Heart left ventricle (tissue), 16 donors: ENCODE results near the gene SPEG. TPM values are rescaled to one million over a fixed set of nuclear protein-coding genes. Genes with fewer than 3 reads are reported as not detected.

Experiments used
- ATAC-seq, 4 donors: fragments of 200-7000 bp; cut with Tn5 transposase; one replicate each; pipeline ENCODE4 v1.9.1; 2020 to 2022; ENCODE audit warnings: moderate library complexity in 4 of 4, mild to moderate bottlenecking in 3 of 4, moderate number of reproducible peaks in 1 of 4
- DNase-seq, 5 donors: peaks; one replicate each; pipeline ENCODE4 v3.0.0-alpha.2; 2020
- H3K27ac ChIP-seq, 12 donors: fragments of 200-600 bp; sonication (generic) in 4 of 12; one replicate each; pipeline versions ENCODE4 v1.5.0 to v1.8.0; 2016 to 2022; ENCODE audit warnings: mild to moderate bottlenecking in 2 of 12
- H3K27me3 ChIP-seq, 9 donors: fragments of 200-600 bp; sonication (generic) in 2 of 9; one replicate each; pipeline versions ENCODE4 v1.5.1 to v1.8.0; 2016 to 2022; ENCODE audit warnings: mild to moderate bottlenecking in 3 of 9
- H3K36me3 ChIP-seq, 9 donors: fragments of 200-600 bp; sonication (generic) in 2 of 9; one replicate each; pipeline versions ENCODE4 v1.5.0 to v1.8.0; 2018 to 2022; ENCODE audit warnings: mild to moderate bottlenecking in 2 of 9
- H3K4me1 ChIP-seq, 12 donors: fragments of 200-600 bp; sonication (generic) in 4 of 12; one replicate each; pipeline versions ENCODE4 v1.5.0 to v1.8.0; 2016 to 2022; ENCODE audit warnings: mild to moderate bottlenecking in 3 of 12
- H3K4me3 ChIP-seq, 12 donors: fragments of 200-600 bp; sonication (generic) in 4 of 12; one replicate each; pipeline versions ENCODE4 v1.5.0 to v1.8.0; 2017 to 2022; ENCODE audit warnings: mild to moderate bottlenecking in 9 of 12, moderate library complexity in 4 of 12
- H3K9me3 ChIP-seq, 12 donors: fragments of 200-600 bp; sonication (generic) in 4 of 12; one replicate each; pipeline versions ENCODE4 v1.5.0 to v1.8.0; 2016 to 2022; ENCODE audit warnings: mild to moderate bottlenecking in 1 of 12
- POLR2A ChIP-seq, 2 donors: fragments of 450-650 bp; IDR thresholded peaks; one replicate each; pipeline ENCODE4 v1.6.1; 2017; ENCODE audit warnings: antibody characterized with exemption in 2 of 2, mild to moderate bottlenecking in 2 of 2, moderate library complexity in 2 of 2
- WGBS, 4 donors: extraction: QIAGEN DNeasy Blood & Tissue Kit in 2 of 4; methylation state at CpG; one replicate each; pipeline versions ENCODE4 v1.1.5 to v1.1.7; 2013 to 2018; 5-methylcytosine and 5-hydroxymethylcytosine counted together
- intact Hi-C, 10 donors: fragments of 100-400 bp; cut with DNase I; formaldehyde crosslinking; loops; one replicate each; pipeline versions ENCODE4 v1.11.1 to v1.14.2; 2022
- polyA plus RNA-seq, 2 donors: library from polyadenylated mRNA; stranded (reverse); fragments of 200-250 nt; gene quantifications; one replicate each; pipeline ENCODE4 v1.2.3, GENCODE V29; 2013
- total RNA-seq, 9 donors: library from RNA; depleted of rRNA in 2 of 9; stranded (reverse); fragments of >200 nt in 2 of 9; fragmentation: NEBNext Ultra II Directional in 3 of 9; extraction: Animal tissue kit (Norgen Biotek cat#: 25700) in 3 of 9; gene quantifications; one replicate each; pipeline versions ENCODE4 v1.1.0 to v1.2.4, GENCODE V29; 2016 to 2023
- TF ChIP-seq, protein P1 (sequence below), 12 donors: fragments of 200-600 bp; sonication (generic) in 4 of 12; IDR thresholded peaks; one replicate each; pipeline versions ENCODE4 v1.5.0 to v1.8.0; 2018 to 2022; ENCODE audit warnings: antibody characterized with exemption in 12 of 12, mild to moderate bottlenecking in 5 of 12
- donor health status: ischemic (EF 13 %, LVEDD 7.1; RV severe dilation, severe dysfunction).
- donor health status: healthy with polysubstance abuse.
- donor health status: DM: no; HTN: yes; CAD: no.
- donor health status: DM: no; HTN: no; CAD: no.
- donor health status: ischemic (EF 25% LVEDD 6.9; RV normal size, moderate dysfunction).
- donor health status: ischemic (EF 25% LVEDD 5.7; RV mildly dilated, moderate dysfunction).
- donor health status: healthy.
- donor health status: DM: yes; HTN: yes; CAD: no.
- donor health status: ischemic (EF 35%, LVEDD 5.7; RV mildly dilated, moderate dysfunction).
- donor health status: nonischemic (EF 11% LVEDD 7.7; RV severe dilation, severe dysfunction).
- donor health status: DM: yes; HTN: yes; CAD: no.
- donor health status: PGD.
- donor health status: ischemic (EF 29% LVEDD 5.4; RV normal size, mild dysfunction).
- donor health status: nonischemic (EF 23%, LVEDD 6.1; RV moderate dilation, normal function).

SPEG gene
- total and polyA plus RNA-seq, 11 donors: 64.8 to 150 (median 108) TPM

DNA sequence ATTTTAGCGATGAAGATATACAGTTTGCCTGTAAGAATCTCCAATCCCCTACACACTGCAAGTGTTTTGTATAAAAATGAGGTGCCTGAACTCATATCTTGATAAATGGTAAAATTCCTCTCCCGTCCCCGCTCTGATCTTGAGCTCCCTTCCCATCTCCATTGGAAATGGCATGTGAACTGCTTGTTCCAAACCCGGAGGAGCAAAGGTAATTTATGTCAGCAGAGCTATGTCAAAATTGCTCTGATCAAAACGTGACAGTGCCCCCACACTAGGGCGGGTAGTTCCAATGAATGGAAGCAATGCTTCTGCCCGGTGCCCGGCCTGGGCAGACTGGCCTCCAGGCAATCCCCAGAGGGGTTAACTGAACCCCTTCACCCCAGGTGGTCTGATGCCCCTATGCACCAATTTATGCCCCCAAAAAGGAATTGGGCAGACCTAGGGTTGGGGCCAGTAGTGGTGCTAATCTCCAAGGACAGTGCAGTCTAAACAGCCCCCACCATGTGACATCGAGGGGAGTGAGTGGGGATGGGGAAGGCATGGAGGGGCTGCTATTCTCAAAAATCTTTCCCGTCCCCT, 60.4 kb downstream of the SPEG start:
- no peak for DNase-seq
- H3K4me1 ChIP-seq: peaks cover 0 to 69% (median 35%) of the 10 kb centered on the region in 12 donors
- TF ChIP-seq POLR2A (IDR thresholded peaks at IDR 0.05): no peak
- TF ChIP-seq, protein P1, sequence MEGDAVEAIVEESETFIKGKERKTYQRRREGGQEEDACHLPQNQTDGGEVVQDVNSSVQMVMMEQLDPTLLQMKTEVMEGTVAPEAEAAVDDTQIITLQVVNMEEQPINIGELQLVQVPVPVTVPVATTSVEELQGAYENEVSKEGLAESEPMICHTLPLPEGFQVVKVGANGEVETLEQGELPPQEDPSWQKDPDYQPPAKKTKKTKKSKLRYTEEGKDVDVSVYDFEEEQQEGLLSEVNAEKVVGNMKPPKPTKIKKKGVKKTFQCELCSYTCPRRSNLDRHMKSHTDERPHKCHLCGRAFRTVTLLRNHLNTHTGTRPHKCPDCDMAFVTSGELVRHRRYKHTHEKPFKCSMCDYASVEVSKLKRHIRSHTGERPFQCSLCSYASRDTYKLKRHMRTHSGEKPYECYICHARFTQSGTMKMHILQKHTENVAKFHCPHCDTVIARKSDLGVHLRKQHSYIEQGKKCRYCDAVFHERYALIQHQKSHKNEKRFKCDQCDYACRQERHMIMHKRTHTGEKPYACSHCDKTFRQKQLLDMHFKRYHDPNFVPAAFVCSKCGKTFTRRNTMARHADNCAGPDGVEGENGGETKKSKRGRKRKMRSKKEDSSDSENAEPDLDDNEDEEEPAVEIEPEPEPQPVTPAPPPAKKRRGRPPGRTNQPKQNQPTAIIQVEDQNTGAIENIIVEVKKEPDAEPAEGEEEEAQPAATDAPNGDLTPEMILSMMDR (IDR thresholded peaks at IDR 0.05): peak in 2 of 12 donors; percentile 52 to 68
- peaks cover 0 to 13% (median 0%) of the 10 kb centered on the region in 9 donors for H3K36me3 ChIP-seq
- WGBS, 4 donors: 18 to 33% (median 25%) methylated on average over 10 of the region's 10 CpGs
- peak overlapping the region in 6 of 12 donors; percentile 23 to 100 (median 56) for H3K27ac ChIP-seq
- ATAC-seq: no peak
- peaks cover 0 to 41% (median 0%) of the 10 kb centered on the region in 9 donors for H3K27me3 ChIP-seq
- no peaks in the 10 kb centered on the region for H3K9me3 ChIP-seq
- H3K4me3 ChIP-seq: no peak overlapping the region
- intact Hi-C loops: loop anchor here in 4 of 10 donors (1.0 to 5.0 kb wide), 3 partner anchors 32 to 37 kb away; no protein-coding TSS in a partner anchor

DNA sequence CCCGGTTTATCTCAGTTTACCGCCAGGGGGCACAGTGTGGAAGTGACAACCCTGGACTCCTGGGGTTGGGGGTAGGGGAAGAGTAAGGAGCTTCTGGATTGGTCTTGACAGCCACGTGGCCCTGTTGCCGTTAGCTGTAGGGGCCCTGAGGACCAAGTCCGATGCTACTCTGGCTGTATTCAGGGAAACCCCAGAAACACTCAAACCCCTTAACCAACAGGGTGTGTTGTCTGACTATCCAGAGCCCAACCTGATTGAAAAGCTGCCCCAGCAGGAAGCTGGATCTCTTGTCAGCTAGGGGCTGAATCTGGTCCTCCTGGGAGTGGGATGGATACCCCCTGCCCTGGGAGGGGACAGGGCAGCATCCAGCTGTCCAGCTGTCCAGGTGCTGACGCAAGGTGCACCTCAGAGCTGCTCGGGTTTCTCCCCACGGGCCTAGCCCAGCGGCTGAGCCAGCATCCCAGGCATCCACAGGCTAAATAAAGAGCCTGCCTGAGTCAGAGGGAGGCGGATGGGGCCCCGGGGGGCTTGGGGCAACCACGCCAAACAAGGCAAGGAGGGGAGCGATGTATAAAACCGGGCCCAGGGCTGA, 61.0 kb downstream of the SPEG start:
- DNase-seq (peak in 4 of 5 donors; percentile 66 to 74 (median 70)), ATAC-seq (peak; percentile 4 to 27 (median 16))
- 16 to 21% (median 20%) methylated on average over 11 to 14 of the region's 14 CpGs for WGBS, 4 donors
- intact Hi-C loops: loop anchor here in 2 of 10 donors (1.0 to 5.0 kb wide), 2 partner anchors 35 to 37 kb away; no protein-coding TSS in a partner anchor
- H3K36me3 ChIP-seq: peaks cover 0 to 10% (median 0%) of the 10 kb centered on the region in 9 donors
- peak overlapping the region in 10 of 12 donors; percentile 9 to 100 (median 56) for H3K27ac ChIP-seq
- TF ChIP-seq POLR2A (IDR thresholded peaks at IDR 0.05): no peak
- TF ChIP-seq, protein P1 (IDR thresholded peaks at IDR 0.05): peak in 10 of 12 donors; percentile 37 to 73 (median 61)
- no peaks in the 10 kb centered on the region for H3K9me3 ChIP-seq
- peaks cover 0 to 41% (median 0%) of the 10 kb centered on the region in 9 donors for H3K27me3 ChIP-seq
- H3K4me3 ChIP-seq: no peak overlapping the region
- H3K4me1 ChIP-seq: peaks cover 0 to 66% (median 38%) of the 10 kb centered on the region in 12 donors

DNA sequence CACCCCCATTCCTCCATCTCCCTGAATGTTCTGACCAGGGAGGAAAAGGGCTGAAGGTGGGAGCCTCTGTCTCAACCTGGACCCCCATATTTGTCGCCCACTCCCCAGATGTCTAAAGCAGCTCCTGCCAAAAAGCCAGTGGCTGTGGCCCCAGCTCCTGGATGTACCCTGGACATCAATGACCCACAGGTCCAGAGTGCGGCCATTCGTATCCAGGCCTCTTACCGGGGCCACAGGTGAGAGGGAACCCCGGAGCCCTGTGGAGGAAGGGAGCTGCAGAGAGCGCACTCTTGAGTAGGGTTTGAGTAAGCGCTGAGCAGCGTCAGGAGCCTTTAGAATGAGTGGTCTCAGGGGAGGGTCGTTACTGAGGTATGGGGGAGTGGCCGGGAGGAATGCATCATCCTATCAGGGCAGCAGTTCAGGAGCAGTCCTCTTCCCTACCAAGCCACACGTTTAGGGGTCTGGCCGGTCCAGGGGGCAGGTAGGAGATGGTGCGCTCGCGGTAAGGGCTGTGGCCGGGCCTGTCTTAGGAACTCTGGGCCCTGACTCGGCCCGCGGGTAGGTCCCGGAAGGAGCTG, 61.7 kb downstream of the SPEG start:
- ATAC-seq (no peak), DNase-seq (no peak)
- intact Hi-C loops: loop anchor here in 1 of 10 donors (5.0 kb wide), 1 partner anchor 36 kb away; no protein-coding TSS in a partner anchor
- no peak for TF ChIP-seq POLR2A (IDR thresholded peaks at IDR 0.05)
- TF ChIP-seq, protein P1 (IDR thresholded peaks at IDR 0.05): no peak
- Histone ChIP-seq H3K27ac (peak overlapping the region in 7 of 12 donors; percentile 17 to 100 (median 61)), H3K36me3 (peaks cover 0 to 10% (median under 1%) of the 10 kb centered on the region in 9 donors), H3K27me3 (peaks cover 0 to 41% (median 0%) of the 10 kb centered on the region in 9 donors), H3K9me3 (no peaks in the 10 kb centered on the region), H3K4me1 (peaks cover 0 to 59% (median 37%) of the 10 kb centered on the region in 12 donors), H3K4me3 (peak overlapping the region in 2 of 12 donors; percentile 78 to 89)
- 45 to 62% (median 49%) methylated on average over 19 to 20 of the region's 20 CpGs for WGBS, 4 donors
